ENCODE data around the gene OPRL1.

GRCh38 chr20:64077094-64077493, 2.8 kb upstream of the OPRL1 start:
- TF ChIP-seq EZH2 (IDR thresholded peaks at IDR 0.05; ENCODE audit: low read depth, low read length, severe bottlenecking) (no peak), EP300 (IDR thresholded peaks at IDR 0.05; ENCODE audit: borderline replicate concordance in 1 of 2, low read depth in 2 of 2, low read length in 2 of 2) (no peak), RFX5 (IDR thresholded peaks at IDR 0.05; ENCODE audit: borderline replicate concordance, low read depth, low read length) (no peak), HDAC2 (IDR thresholded peaks at IDR 0.05; ENCODE audit: borderline replicate concordance in 1 of 2, low read depth in 2 of 2, low read length in 2 of 2) (no peak), PHF8 (conservative IDR thresholded peaks at IDR 0.05; ENCODE audit: low read depth, low read length) (no peak), E2F6 (IDR thresholded peaks at IDR 0.05) (no peak), TAF1 (IDR thresholded peaks at IDR 0.05; ENCODE audit: low read depth, low read length) (no peak), NRF1 (IDR thresholded peaks at IDR 0.05; ENCODE audit: low read depth, low read length) (no peak), HDAC6 (IDR thresholded peaks at IDR 0.05; ENCODE audit: low read depth, low read length) (no peak), JUN (IDR thresholded peaks at IDR 0.05; ENCODE audit: low read depth, low read length) (no peak)
- TF ChIP-seq, protein P1, sequence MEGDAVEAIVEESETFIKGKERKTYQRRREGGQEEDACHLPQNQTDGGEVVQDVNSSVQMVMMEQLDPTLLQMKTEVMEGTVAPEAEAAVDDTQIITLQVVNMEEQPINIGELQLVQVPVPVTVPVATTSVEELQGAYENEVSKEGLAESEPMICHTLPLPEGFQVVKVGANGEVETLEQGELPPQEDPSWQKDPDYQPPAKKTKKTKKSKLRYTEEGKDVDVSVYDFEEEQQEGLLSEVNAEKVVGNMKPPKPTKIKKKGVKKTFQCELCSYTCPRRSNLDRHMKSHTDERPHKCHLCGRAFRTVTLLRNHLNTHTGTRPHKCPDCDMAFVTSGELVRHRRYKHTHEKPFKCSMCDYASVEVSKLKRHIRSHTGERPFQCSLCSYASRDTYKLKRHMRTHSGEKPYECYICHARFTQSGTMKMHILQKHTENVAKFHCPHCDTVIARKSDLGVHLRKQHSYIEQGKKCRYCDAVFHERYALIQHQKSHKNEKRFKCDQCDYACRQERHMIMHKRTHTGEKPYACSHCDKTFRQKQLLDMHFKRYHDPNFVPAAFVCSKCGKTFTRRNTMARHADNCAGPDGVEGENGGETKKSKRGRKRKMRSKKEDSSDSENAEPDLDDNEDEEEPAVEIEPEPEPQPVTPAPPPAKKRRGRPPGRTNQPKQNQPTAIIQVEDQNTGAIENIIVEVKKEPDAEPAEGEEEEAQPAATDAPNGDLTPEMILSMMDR (IDR thresholded peaks at IDR 0.05; ENCODE audit: control extremely low read depth in 1 of 3, insufficient read depth in 1 of 3, low read depth in 1 of 3, low read length in 3 of 3) = no peak
